ENCODE results near the gene CS. TPM values are rescaled to one million over a fixed set of nuclear protein-coding genes. Genes with fewer than 3 reads are reported as not detected.
"Not testable (repeated sequence)": the region's sequence is repeated elsewhere in the genome, so short reads cannot be mapped to it uniquely, and the experiment has no call there.

Gene CS
- total RNA-seq, 2 experiments from 2014 or later = 188 to 193 TPM

- H3K27ac Mint-ChIP-seq = peak overlapping the region; percentile 99
- H3K9me3 Mint-ChIP-seq = no peaks in the 10 kb centered on the region
- no peak for DNase-seq
- POLR2A ChIA-PET = interaction anchor here (0.7 to 4.5 kb wide), 6 partner anchors 10 to 115 kb away, joined by 3 to 82 read pairs (median 17); partner anchors contain the start of genes CNPY2, STAT2 and TIMELESS
- H3K4me3 Mint-ChIP-seq = peak overlapping the region; percentile 93
- peaks cover 52% of the 10 kb centered on the region for H3K4me1 Mint-ChIP-seq
- CTCF ChIA-PET = interaction anchor here (2.1 to 2.9 kb wide), 3 partner anchors 18 to 145 kb away, joined by 6 to 11 read pairs (median 9); partner anchors contain the start of gene SMARCC2
- H3K27me3 Mint-ChIP-seq = no peaks in the 10 kb centered on the region
- peaks cover 12% of the 10 kb centered on the region for H3K36me3 Mint-ChIP-seq (ENCODE audit: low read depth)
Measured at GRCh38 chr12:56334490-56334793, 34.3 kb upstream of the CS start.

GRCh38 chr12:56333679-56334489 lies 33.8 kb upstream of the CS start, which contains the start of gene PAN2:
TSS of gene PAN2 (minus strand) at chr12:56334000. CDS start at chr12:56333094, 906 bp downstream.
- Mint-ChIP-seq H3K4me1 (peaks cover 46% of the 10 kb centered on the region), H3K4me3 (peak within 1 kb of the TSS; percentile 93)

GRCh38 chr12:56333197-56333678 lies 33.1 kb upstream of the CS start:
- CTCF ChIA-PET = interaction anchor here (2.0 to 2.9 kb wide), 4 partner anchors 19 to 144 kb away, joined by 6 to 13 read pairs (median 10); partner anchors contain the start of genes SMARCC2 and STAT2
- Mint-ChIP-seq H3K27ac (peak overlapping the region; percentile 99), H3K9me3 (no peaks in the 10 kb centered on the region), H3K27me3 (no peaks in the 10 kb centered on the region), H3K36me3 (ENCODE audit: low read depth) (peaks cover 4% of the 10 kb centered on the region), H3K4me3 (peak overlapping the region; percentile 93), H3K4me1 (peaks cover 40% of the 10 kb centered on the region)
- no peak for DNase-seq
- POLR2A ChIA-PET = interaction anchor here (0.5 to 4.5 kb wide), 18 partner anchors 9 to 365 kb away, joined by 3 to 82 read pairs (median 7); partner anchors contain the start of genes ANKRD52, CNPY2, PA2G4 and RBMS2

More at GRCh38 chr12:56333679-56334489, 33.8 kb upstream of the CS start, which contains the start of gene PAN2:
- Mint-ChIP-seq H3K9me3 (no peaks in the 10 kb centered on the region), H3K36me3 (ENCODE audit: low read depth) (peaks cover 6% of the 10 kb centered on the region), H3K27me3 (no peaks in the 10 kb centered on the region), H3K27ac (peak within 1 kb of the TSS; percentile 99)
- peak; percentile 95 for DNase-seq
- ChIA-PET CTCF (interaction anchor here (2.0 to 2.9 kb wide), 4 partner anchors 18 to 144 kb away, joined by 6 to 13 read pairs (median 10); partner anchors contain the start of genes SMARCC2 and STAT2), POLR2A (interaction anchor here (0.5 to 4.5 kb wide), 18 partner anchors 9 to 365 kb away, joined by 3 to 82 read pairs (median 7); partner anchors contain the start of genes ANKRD52, CNPY2, PA2G4 and RBMS2)

DNA sequence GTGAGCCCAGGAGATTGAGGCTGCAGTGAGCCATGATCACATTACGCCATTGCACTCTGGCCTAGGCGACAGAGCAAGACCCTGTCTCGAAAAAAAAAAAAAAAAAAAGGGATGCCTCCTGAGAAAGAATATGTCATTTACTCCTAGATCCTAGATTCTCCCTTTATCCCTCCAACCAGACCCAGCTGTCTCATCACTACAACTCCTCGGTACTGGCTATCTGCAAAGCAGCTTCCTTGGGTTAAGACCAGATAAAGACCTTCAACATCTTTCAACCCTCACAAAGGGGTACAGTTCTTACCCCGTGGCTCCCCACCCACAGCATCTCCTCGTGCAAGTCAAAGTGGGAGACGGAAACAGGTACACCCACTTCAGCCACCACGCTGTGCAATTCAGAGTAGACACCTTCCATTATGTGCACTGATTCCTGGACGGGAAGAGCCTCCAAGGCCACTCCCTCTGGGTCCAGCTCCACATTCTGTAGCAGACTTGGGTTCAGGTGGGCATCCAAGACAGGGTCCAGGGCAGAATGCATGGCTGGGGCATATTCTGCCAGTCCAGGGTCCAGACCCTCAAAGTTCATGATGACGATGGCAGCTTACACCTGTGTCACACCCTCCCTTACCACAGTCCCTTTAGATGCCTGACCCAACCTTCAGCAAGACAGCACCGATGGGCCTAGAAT lies 32.5 kb upstream of the CS start:
- H3K4me1 Mint-ChIP-seq = peaks cover 34% of the 10 kb centered on the region
- H3K27me3 Mint-ChIP-seq = no peaks in the 10 kb centered on the region
- H3K36me3 Mint-ChIP-seq (ENCODE audit: low read depth) = peaks cover 5% of the 10 kb centered on the region
- H3K27ac Mint-ChIP-seq = peak overlapping the region; percentile 99
- peak; percentile 20 for DNase-seq
- POLR2A ChIA-PET = interaction anchor here (0.5 to 4.5 kb wide), 16 partner anchors 9 to 366 kb away, joined by 3 to 82 read pairs (median 7); partner anchors contain the start of genes ANKRD52, CNPY2, RBMS2 and RNF41
- peak overlapping the region; percentile 93 for H3K4me3 Mint-ChIP-seq
- CTCF ChIA-PET = interaction anchor here (2.0 to 2.9 kb wide), 4 partner anchors 20 to 143 kb away, joined by 6 to 13 read pairs (median 10); partner anchors contain the start of genes SMARCC2 and STAT2
- no peaks in the 10 kb centered on the region for H3K9me3 Mint-ChIP-seq

DNA sequence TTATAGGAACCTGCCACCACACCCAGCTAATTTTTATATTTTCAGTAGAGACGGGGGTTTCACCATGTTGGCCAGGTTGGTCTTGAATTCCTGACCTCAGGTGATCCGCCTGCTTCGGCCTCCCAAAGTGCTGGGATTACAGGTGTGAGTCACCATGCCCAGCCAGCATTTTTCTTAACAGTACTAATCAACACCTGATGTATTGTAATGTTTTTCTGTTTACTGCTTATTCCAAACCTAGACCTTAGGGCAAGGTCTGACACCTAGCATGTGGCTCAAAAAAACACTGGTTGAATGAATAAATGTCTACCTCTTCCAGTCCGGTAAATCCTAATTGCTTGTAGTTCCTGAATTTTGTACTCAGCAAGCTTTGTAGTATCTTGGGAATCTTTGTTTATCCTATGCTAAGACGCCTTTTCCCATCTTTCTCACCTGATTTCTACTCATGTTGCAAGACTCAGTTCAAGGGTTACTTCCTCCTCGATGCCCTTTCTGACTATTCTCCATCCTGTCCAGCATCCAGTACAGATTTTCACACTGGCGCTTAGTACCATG lies 30.9 kb upstream of the CS start:
- peaks cover 13% of the 10 kb centered on the region for H3K36me3 Mint-ChIP-seq (ENCODE audit: low read depth)
- H3K9me3 Mint-ChIP-seq = no peaks in the 10 kb centered on the region
- peaks cover 25% of the 10 kb centered on the region for H3K4me1 Mint-ChIP-seq
- DNase-seq = no peak
- no peak overlapping the region for H3K27ac Mint-ChIP-seq
- CTCF ChIA-PET = no interaction called here
- no peaks in the 10 kb centered on the region for H3K27me3 Mint-ChIP-seq
- POLR2A ChIA-PET = interaction anchor here (2.5 to 4.5 kb wide), 3 partner anchors 10 to 29 kb away, joined by 10 to 82 read pairs (median 50); partner anchors contain the start of genes CNPY2 and STAT2
- H3K4me3 Mint-ChIP-seq = no peak overlapping the region

DNA sequence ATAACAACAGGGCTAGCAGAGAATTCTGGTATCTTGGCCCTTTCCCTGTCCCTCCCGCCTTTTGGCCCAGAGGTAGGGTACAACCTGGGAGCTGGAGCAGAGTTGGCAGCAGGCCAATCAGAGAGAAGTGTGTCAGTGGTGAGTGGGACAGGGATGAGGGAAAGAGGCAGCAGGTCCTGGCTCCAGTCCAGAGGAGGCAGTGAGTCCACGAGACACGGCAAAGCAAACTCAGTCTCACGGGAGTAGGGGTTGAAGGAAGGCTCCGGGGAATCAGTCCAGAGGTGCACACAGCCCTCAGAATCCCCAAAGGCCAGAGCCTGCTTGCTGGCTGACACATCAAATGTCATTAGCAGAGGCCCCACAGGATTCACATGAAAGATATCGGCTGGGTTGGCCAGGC lies 26.4 kb upstream of the CS start:
- Mint-ChIP-seq H3K27ac (no peak overlapping the region), H3K4me1 (peaks cover 9% of the 10 kb centered on the region), H3K36me3 (ENCODE audit: low read depth) (peaks cover 43% of the 10 kb centered on the region), H3K27me3 (no peaks in the 10 kb centered on the region), H3K4me3 (no peak overlapping the region), H3K9me3 (no peaks in the 10 kb centered on the region)
- ChIA-PET POLR2A (interaction anchor here (0.8 to 1.2 kb wide), 2 partner anchors 10 to 33 kb away, joined by 3 read pairs; partner anchors contain the start of genes CNPY2 and STAT2), CTCF (interaction anchor here (0.6 to 1.9 kb wide), 2 partner anchors 11 to 349 kb away, joined by 4 to 6 read pairs; partner anchors contain the start of gene CNPY2)
- DNase-seq = no peak

GRCh38 chr12:56326126-56326525 lies 26.0 kb upstream of the CS start:
- Mint-ChIP-seq H3K4me3 (no peak overlapping the region), H3K27ac (no peak overlapping the region), H3K36me3 (ENCODE audit: low read depth) (peaks cover 40% of the 10 kb centered on the region), H3K4me1 (peaks cover 6% of the 10 kb centered on the region), H3K27me3 (no peaks in the 10 kb centered on the region), H3K9me3 (no peaks in the 10 kb centered on the region)
- no peak for DNase-seq
- ChIA-PET POLR2A (interaction anchor here (1.2 to 2.5 kb wide), 2 partner anchors 11 to 34 kb away, joined by 3 to 13 read pairs; partner anchors contain the start of genes CNPY2 and STAT2), CTCF (interaction anchor here (0.6 to 1.9 kb wide), 2 partner anchors 11 to 349 kb away, joined by 4 to 6 read pairs; partner anchors contain the start of gene CNPY2)

DNA sequence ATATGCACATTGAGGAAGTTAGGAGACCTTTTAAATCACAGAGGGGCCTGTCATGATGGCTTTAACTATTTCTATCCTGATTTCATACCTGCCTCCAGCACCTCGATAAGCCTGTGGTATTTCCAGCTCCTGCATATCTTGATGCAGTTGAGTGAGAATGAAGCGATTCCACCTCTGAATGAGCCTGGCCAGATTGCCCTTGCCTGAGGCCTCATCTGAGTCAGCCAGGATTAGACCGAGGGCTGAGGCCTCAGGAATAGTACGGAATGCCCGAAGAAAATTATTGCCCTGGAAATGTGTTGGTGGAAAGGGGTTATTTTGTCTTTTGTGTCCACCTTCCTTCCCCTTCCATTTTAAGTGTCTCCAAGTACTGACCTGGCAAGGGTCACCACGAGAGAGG lies 24.1 kb upstream of the CS start:
- ChIA-PET POLR2A (interaction anchor here (1.0 to 2.5 kb wide), 4 partner anchors 9 to 14 kb away, joined by 3 to 13 read pairs (median 8); partner anchors contain the start of genes CNPY2, IL23A and PAN2), CTCF (no interaction called here)
- Mint-ChIP-seq H3K27ac (no peak overlapping the region), H3K4me1 (peaks cover 7% of the 10 kb centered on the region), H3K9me3 (no peaks in the 10 kb centered on the region), H3K36me3 (ENCODE audit: low read depth) (peaks cover 42% of the 10 kb centered on the region), H3K4me3 (no peak overlapping the region), H3K27me3 (no peaks in the 10 kb centered on the region)
- no peak for DNase-seq

- H3K4me3 Mint-ChIP-seq, H3K27ac Mint-ChIP-seq, H3K9me3 Mint-ChIP-seq, DNase-seq, H3K4me1 Mint-ChIP-seq, H3K27me3 Mint-ChIP-seq: not testable (repeated sequence)
- POLR2A ChIA-PET = interaction anchor here (0.9 to 2.4 kb wide), 2 partner anchors 11 to 38 kb away, joined by 3 to 10 read pairs; partner anchors contain the start of gene STAT2
- H3K36me3 Mint-ChIP-seq (ENCODE audit: low read depth) = peaks cover 43% of the 10 kb centered on the region
- CTCF ChIA-PET = interaction anchor here (0.7 to 1.5 kb wide), 3 partner anchors 20 to 465 kb away, joined by 3 to 6 read pairs (median 3); no protein-coding TSS in a partner anchor
Measured at GRCh38 chr12:56321610-56322009, 21.5 kb upstream of the CS start.

DNA sequence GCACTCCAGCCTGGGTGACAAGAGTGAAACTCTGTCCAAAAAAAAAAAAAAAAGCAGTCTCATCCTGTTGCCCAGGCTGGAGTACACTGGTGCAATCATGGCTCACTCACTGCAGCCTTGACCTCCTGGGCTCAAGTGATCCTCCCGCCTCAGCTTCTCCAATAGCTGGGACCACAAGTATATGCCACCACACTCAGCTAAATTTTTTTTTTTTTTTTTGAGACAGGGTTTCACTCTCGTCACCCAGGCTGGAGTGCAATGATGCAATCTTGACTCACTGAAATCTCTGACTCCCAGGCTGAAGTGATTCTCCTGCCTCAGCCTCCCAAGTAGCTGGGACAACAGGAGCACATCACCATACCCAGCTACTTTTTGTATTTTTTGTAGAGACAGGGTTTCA lies 20.9 kb upstream of the CS start:
- no peak for DNase-seq
- ChIA-PET CTCF (interaction anchor here (0.7 to 1.5 kb wide), 3 partner anchors 20 to 465 kb away, joined by 3 to 6 read pairs (median 3); no protein-coding TSS in a partner anchor), POLR2A (interaction anchor here (0.9 to 2.4 kb wide), 3 partner anchors 11 to 39 kb away, joined by 3 to 10 read pairs (median 3); partner anchors contain the start of gene STAT2)
- Mint-ChIP-seq H3K36me3 (ENCODE audit: low read depth) (peaks cover 38% of the 10 kb centered on the region), H3K27me3 (no peaks in the 10 kb centered on the region), H3K4me1 (peaks cover 12% of the 10 kb centered on the region), H3K27ac (no peak overlapping the region), H3K4me3 (no peak overlapping the region), H3K9me3 (no peaks in the 10 kb centered on the region)

- POLR2A ChIA-PET = interaction anchor here (1.2 to 3.8 kb wide), 4 partner anchors 21 to 371 kb away, joined by 3 to 66 read pairs (median 26); partner anchors contain the start of genes IL23A, PTGES3, STAT2 and TIMELESS
- no peaks in the 10 kb centered on the region for H3K27me3 Mint-ChIP-seq
- H3K27ac Mint-ChIP-seq = no peak overlapping the region
- peaks cover 21% of the 10 kb centered on the region for H3K4me1 Mint-ChIP-seq
- H3K4me3 Mint-ChIP-seq = no peak overlapping the region
- no peaks in the 10 kb centered on the region for H3K9me3 Mint-ChIP-seq
- peaks cover 23% of the 10 kb centered on the region for H3K36me3 Mint-ChIP-seq (ENCODE audit: low read depth)
- CTCF ChIA-PET = interaction anchor here (0.9 kb wide), 2 partner anchors 146 to 186 kb away, joined by 3 to 4 read pairs; no protein-coding TSS in a partner anchor
- DNase-seq = no peak
Measured at GRCh38 chr12:56317675-56318074, 17.5 kb upstream of the CS start.
